KMS-11 (cell line): ENCODE data around the gene CMTM7.

Source experiments
- H2AFZ ChIP-seq: fragments of 200-600 bp; sonication (generic); 2 replicates; pipeline ENCODE4 v1.6.1; 2016; ENCODE audit warnings: antibody characterized with exemption, mixed run types, low read depth
- H3K27ac ChIP-seq: fragments of 200-600 bp; sonication (generic); 2 replicates; pipeline ENCODE4 v1.6.1; 2016; ENCODE audit warnings: mild to moderate bottlenecking, mixed run types
- H3K27me3 ChIP-seq: fragments of 200-600 bp; sonication (generic); 2 replicates; pipeline ENCODE4 v1.6.1; 2017; ENCODE audit warnings: mild to moderate bottlenecking, low read depth, mixed run types, moderate library complexity; ENCODE audit not compliant: insufficient read depth
- H3K36me3 ChIP-seq: fragments of 200-600 bp; sonication (generic); 2 replicates; pipeline ENCODE4 v1.6.1; 2017; ENCODE audit warnings: mild to moderate bottlenecking, mixed run types; ENCODE audit not compliant: insufficient read depth
- H3K4me1 ChIP-seq: fragments of 200-600 bp; sonication (generic); 2 replicates; pipeline ENCODE4 v1.6.1; 2016; ENCODE audit warnings: mild to moderate bottlenecking, low read depth, mixed run types; ENCODE audit not compliant: poor library complexity, severe bottlenecking
- H3K4me2 ChIP-seq: fragments of 200-600 bp; sonication (generic); 2 replicates; pipeline ENCODE4 v1.7.0; 2016; ENCODE audit warnings: mild to moderate bottlenecking, mixed run types
- H3K4me3 ChIP-seq: fragments of 200-600 bp; sonication (generic); IDR thresholded peaks from 2 replicates; pipeline ENCODE4 v1.6.1; 2017; ENCODE audit warnings: low read depth, low read length, mixed read lengths; ENCODE audit not compliant: insufficient read depth
- H3K79me2 ChIP-seq: fragments of 200-600 bp; sonication (generic); 2 replicates; pipeline ENCODE4 v1.6.1; 2016; ENCODE audit warnings: low read depth, mixed run types; ENCODE audit not compliant: insufficient read depth
- H3K9ac ChIP-seq: fragments of 200-600 bp; sonication (generic); 2 replicates; pipeline ENCODE4 v1.6.1; 2016; ENCODE audit warnings: mild to moderate bottlenecking, mixed run types
- H4K20me1 ChIP-seq: fragments of 200-600 bp; sonication (generic); 2 replicates; pipeline ENCODE4 v1.6.1; 2016; ENCODE audit warnings: mild to moderate bottlenecking, mixed run types; ENCODE audit not compliant: insufficient read depth
- CTCF ChIP-seq: fragments of 200-600 bp; sonication (generic); conservative IDR thresholded peaks from 2 replicates; pipeline ENCODE4 v1.6.1; 2017; ENCODE audit warnings: low read depth, mild to moderate bottlenecking, antibody characterized with exemption, low read length, moderate library complexity, mixed read lengths

The CMTM7 gene

GRCh38 chr3:32353351-32353750 lies 38.3 kb upstream of the CMTM7 start:
- no peak for TF ChIP-seq CTCF
- Histone ChIP-seq H3K4me1 (no peaks in the 10 kb centered on the region), H3K36me3 (no peaks in the 10 kb centered on the region), H3K9ac (no peak overlapping the region), H3K27me3 (no peaks in the 10 kb centered on the region), H3K27ac (no peak overlapping the region), H2AFZ (no peak overlapping the region), H3K79me2 (no peaks in the 10 kb centered on the region), H3K4me3 (no peak overlapping the region), H3K4me2 (no peak overlapping the region), H4K20me1 (no peaks in the 10 kb centered on the region)

GRCh38 chr3:32354362-32354778 lies 37.3 kb upstream of the CMTM7 start:
- Histone ChIP-seq H4K20me1 (no peaks in the 10 kb centered on the region), H2AFZ (no peak overlapping the region), H3K9ac (no peak overlapping the region), H3K36me3 (no peaks in the 10 kb centered on the region), H3K79me2 (no peaks in the 10 kb centered on the region), H3K4me1 (no peaks in the 10 kb centered on the region), H3K27ac (no peak overlapping the region), H3K4me2 (no peak overlapping the region), H3K4me3 (no peak overlapping the region), H3K27me3 (no peaks in the 10 kb centered on the region)
- no peak for TF ChIP-seq CTCF

GRCh38 chr3:32355751-32356291 lies 35.8 kb upstream of the CMTM7 start:
- no peak for TF ChIP-seq CTCF
- Histone ChIP-seq H3K79me2 (no peaks in the 10 kb centered on the region), H3K27me3 (no peaks in the 10 kb centered on the region), H3K36me3 (no peaks in the 10 kb centered on the region), H3K4me3 (no peak overlapping the region), H3K4me1 (no peaks in the 10 kb centered on the region), H2AFZ (no peak overlapping the region), H3K9ac (no peak overlapping the region), H4K20me1 (no peaks in the 10 kb centered on the region), H3K4me2 (no peak overlapping the region), H3K27ac (no peak overlapping the region)

GRCh38 chr3:32359766-32360492 lies 31.7 kb upstream of the CMTM7 start:
- no peaks in the 10 kb centered on the region for H3K4me1 ChIP-seq
- H3K27me3 ChIP-seq = no peaks in the 10 kb centered on the region
- H3K4me2 ChIP-seq = no peak overlapping the region
- H3K9ac ChIP-seq = no peak overlapping the region
- H2AFZ ChIP-seq = no peak overlapping the region
- TF ChIP-seq CTCF = no peak
- no peaks in the 10 kb centered on the region for H3K79me2 ChIP-seq
- no peak overlapping the region for H3K4me3 ChIP-seq
- H3K36me3 ChIP-seq = no peaks in the 10 kb centered on the region
- H3K27ac ChIP-seq = no peak overlapping the region
- no peaks in the 10 kb centered on the region for H4K20me1 ChIP-seq
